A375 (cell line): Measurements from ENCODE around the gene ASPA. TPM values are rescaled to one million over a fixed set of nuclear protein-coding genes. Genes with fewer than 3 reads are reported as not detected.

Experiments
- total RNA-seq: library from RNA; depleted of rRNA; stranded (reverse); fragments of >200 nt; shearing (Covaris generic); gene quantifications from 2 replicates; pipeline ENCODE4 v1.2.3, GENCODE V29; 2014; rRNA removed

ASPA gene
- not detected in 2 replicates for total RNA-seq

DNA sequence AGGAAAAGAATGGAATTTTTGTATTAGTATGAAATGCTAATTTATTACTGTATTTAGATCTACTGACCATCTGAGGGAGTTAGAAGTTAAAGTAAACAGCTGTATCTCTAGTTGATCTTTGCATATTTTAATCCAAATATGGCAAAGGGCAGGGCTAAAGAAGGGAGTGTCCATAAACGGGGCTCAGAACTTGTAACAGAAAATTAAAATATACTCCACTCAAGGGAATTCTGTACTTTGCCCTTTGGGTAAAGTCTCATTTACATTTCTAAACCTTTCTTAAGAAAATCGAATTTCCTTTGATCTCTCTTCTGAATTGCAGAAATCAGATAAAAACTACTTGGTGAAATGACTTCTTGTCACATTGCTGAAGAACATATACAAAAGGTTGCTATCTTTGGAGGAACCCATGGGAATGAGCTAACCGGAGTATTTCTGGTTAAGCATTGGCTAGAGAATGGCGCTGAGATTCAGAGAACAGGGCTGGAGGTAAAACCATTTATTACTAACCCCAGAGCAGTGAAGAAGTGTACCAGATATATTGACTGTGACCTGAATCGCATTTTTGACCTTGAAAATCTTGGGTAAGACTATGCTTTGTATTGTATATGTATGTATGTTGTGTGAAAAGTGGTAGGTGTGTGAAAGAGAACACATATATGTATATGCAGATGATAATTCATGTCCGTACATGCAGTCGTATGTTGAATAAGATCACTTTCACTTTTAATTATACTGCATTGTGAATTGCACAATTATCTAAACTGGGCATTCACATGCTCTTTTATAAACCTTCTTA, at the start of gene ASPA:
TSS of gene ASPA (plus strand) at position 186 of the 799 bp plus-strand sequence. CDS start at position 349, 163 bp downstream.

DNA sequence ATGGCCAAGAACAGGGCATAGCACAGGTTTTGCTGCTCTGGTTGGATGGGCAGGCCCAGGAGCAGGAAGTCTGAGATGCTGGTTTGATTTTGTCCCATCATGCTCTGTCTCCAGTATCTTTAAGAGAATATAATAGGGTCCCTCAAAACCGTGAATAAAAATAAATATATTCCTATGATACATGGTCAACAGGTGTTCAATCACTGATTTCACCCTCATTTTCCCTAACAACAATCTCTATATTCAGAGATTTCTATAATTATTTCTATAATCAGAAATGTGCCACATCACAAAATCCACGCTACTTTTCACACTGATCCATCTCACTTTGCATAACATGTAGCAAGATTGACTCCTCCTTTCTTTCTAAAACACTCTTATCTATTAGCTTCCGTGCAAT, 42.1 kb upstream of the ASPA start, which contains the start of gene OR1E2:
TSS of gene OR1E2 (minus strand) at position 101 of the 400 bp plus-strand sequence. CDS start at position 101, 0 bp downstream.

DNA sequence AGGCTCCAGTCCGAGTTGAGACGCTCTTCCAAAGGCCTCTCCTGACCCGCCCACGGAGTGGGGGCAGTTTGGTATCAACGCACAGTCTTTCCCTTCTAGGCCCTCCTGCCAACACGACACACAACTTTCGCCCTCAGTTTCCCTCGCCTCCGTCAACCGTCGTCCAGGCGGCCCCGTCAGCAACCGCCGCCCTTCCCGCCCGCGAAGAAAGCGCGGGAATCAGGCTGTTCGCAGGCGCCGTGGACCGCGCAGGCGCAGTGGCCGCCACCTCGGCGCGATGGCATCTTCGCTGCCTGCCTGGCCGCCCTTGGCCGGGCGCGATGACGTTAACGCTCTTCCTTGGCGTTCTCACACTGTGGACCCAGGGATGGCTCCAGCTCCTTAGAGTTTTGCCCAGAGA, 4.2 kb upstream of the ASPA start, which contains the start of gene SPATA22:
TSS of gene SPATA22 (minus strand) at position 221 of the 400 bp plus-strand sequence. CDS start 2,494 bp downstream, outside the sequence.

Other genes starting within 250 kb of the ASPA start
- gene OR3A1, start 177.6 kb upstream of the ASPA start, total RNA-seq, result not detected in 2 replicates
- 0.75 and 1.8 TPM in 2 replicates for gene OR3A2, start 89.7 kb upstream of the ASPA start, total RNA-seq
- gene OR1E1, start 77.6 kb upstream of the ASPA start, total RNA-seq, result not detected in 2 replicates
- not detected in 2 replicates for gene OR3A3, start 64.6 kb upstream of the ASPA start, total RNA-seq
- gene OR1E2, start 42.2 kb upstream of the ASPA start, total RNA-seq, result not detected in 2 replicates
- not detected in 2 replicates for gene SPATA22, start 4.2 kb upstream of the ASPA start, total RNA-seq
- gene TRPV3, start 81.8 kb downstream of the ASPA start, total RNA-seq, result not detected in 2 replicates
- 2.9 and 3.2 TPM in 2 replicates for gene TRPV1, start 133.4 kb downstream of the ASPA start, total RNA-seq
- gene SHPK, start 160.3 kb downstream of the ASPA start, total RNA-seq, result 9.9 and 12.5 TPM in 2 replicates
- 6.5 and 11.2 TPM in 2 replicates for gene CTNS, start 160.8 kb downstream of the ASPA start, total RNA-seq
- gene TAX1BP3, start 192.6 kb downstream of the ASPA start, total RNA-seq, result 72.7 and 73.4 TPM in 2 replicates
- 37.3 and 44.7 TPM in 2 replicates for gene EMC6, start 192.8 kb downstream of the ASPA start, total RNA-seq
- gene P2RX5, start 220.2 kb downstream of the ASPA start, total RNA-seq, result 11.4 and 13.6 TPM in 2 replicates
- 14.6 and 17.9 TPM in 2 replicates for gene HASPIN, start 247.9 kb downstream of the ASPA start, total RNA-seq